GM21576 (cell line): ENCODE results near the gene RSBN1.

ENCODE experiments used
- ATAC-seq: cut with Tn5 transposase; IDR thresholded peaks from one replicate; pipeline ENCODE4 v1.9.1; 2021; ENCODE audit warnings: mild to moderate bottlenecking, moderate library complexity; ENCODE audit not compliant: unreplicated experiment

The RSBN1 gene

DNA sequence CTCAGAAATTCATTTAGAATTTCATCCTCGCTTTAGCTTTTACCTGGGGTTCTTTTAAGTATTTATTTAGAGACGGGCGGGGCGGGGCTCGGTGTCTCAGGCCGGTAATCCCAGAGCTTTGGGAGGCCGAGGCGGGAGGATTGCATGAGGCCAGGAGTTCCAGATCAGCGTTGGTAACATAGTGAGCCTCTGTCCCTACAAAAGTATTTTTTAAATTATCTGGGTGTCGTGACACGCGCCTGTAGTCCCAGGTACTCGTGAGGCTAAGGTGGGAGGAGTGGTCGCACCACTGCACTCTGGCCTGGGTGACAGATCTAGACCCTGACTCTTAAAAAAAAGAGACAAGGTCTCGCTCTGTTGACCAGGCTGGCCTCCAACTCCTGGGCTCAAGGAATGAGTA is 942 bp upstream of the RSBN1 start:
- ATAC-seq = no peak

DNA sequence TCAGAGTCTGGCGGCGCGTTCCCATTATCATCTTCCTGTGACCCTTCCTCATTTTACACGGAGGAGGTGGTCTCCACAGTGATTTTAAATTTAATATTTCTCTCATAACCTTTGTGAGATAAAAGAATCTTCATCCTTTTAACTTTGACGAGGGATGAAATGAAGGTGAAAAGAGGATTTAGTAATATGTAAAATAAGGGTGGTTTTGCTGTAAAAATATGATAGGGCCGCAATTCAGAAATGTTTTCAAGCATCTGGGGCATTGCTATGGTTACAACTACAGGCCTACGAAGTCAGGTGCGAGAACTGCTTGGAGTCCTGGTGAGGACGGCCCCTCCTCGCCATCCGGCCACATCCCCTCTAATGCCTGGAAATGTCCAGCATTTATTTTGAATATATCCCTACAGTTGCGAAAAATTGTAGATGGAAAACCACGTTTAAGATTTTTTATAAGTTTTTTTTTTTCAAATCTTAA is 422 bp upstream of the RSBN1 start:
- no peak for ATAC-seq

DNA sequence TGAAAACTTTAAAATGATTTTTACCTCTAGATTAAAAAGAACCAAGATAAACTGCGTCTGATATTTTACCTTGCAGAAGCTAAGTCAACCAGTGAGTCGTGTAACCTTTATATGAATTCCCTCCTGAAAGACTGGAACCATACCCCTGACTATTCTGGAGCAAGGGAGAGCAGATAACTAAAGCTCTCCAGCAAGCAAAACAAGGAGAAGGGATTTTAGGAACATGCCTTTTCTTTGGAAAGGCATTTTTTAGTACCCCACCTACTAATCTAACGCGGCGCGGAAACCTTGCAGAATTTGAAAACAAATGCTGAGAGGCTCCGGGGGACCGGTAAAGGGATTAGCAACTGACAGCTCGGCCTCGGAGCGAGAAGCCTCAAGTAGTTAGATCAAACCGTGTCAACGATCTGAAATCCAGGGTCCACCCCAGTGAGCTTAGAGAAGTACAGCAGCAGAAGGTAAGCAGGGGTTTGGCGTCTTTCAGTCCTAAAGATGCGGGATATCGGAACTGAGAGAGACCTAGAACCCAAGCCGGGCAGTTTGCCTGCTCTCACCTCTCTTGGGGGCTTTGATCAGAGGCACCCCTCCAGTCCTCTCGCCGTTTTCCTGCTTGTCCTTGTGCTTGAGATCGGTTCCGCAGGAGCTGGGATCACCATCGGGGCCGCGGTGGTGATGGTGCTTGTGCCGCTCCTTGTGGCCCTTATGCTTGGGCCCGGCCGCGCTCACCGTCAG is 954 bp downstream of the RSBN1 start:
- ATAC-seq = peak; percentile 25

DNA sequence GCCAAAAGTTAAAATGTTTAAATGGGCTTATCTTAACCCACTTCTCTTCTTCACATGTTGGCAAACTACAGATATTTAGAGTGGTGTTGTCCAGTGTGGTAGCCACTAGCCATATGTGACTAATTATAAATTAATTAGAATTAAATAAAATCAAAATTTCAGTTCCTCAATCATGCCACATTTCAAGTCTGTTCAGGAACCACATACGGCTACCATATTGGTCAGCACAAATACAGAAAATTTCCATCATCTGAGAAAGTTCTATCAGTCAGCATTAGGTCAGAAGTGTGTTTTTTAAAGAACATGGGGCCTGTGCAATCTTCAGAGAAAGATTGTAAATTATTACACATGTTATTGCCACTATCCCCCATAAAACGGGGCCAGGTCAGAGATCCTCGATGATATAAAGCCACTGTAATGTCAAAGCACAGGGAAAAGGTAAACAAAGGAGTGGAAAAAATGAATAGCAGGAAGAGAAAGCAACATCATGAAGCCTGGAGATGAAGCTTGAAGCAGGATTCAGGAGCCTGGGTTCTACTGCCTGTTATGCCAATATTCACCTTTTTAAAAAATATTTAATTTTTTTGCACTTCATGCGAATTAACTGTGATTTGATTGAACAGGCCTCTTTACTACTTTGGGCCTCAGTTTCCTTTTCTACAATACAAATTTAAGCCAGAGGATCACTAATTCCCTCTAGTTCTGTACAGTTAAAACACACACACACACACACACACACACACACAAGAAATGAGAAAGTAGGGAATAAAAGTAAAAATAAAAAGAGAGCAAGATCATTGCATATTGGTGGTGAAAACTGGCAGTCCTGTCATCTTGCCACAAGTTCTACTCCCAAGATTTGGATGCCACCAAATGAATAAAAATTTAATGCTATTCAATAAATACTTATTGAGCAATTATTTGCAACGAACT is 2.3 kb downstream of the RSBN1 start:
- ATAC-seq = no peak

DNA sequence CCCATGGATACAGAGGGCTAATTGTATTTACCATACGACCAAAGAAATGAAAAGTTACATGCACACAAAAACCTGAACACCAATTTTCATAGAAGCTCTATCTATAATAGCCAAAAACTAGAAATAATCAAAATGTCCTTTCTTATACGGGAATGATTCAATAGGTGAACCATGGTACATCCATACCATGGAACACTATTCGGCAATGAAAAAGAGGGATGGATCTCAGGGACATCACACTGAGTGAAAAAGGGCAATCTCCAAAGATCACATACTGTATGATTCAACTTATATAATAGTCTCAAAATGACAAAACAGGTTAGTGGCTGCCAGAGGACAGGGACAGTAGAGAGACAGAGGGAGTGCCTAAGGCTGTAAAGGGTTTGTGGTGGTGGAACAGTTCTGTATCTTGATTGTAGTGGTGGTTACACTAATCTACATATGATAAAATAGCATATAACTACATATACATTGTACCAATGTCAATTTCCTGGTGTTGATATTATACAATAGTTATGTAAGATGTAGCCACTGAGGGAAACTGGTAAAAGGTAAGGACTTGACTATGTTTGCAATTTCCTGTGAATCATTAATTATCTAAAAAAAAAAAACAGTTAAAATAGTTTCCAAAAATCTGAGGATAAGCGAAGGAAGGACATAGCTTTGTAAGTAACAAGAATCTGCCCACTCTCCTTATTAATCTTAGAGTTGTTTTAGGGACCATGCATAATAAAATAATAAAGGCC is 3.7 kb downstream of the RSBN1 start:
- ATAC-seq = no peak

DNA sequence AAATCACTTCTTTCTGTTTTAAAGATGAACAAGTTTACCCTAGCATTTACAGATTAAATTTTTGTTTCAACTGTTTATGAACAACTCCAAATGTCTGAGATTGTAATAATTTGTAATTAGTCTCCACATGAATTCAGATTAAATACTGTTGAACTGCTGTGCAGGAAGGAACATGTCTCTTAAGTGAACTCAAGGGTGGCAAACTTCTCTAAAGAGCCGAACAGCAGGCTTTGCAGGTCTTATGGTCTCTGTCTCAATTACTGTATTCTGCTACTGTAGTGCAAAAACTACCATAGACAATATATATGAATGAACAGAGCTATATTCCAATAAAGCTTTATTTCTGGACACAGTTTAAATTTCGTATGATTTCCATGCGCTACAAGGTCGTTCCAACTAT is 6.6 kb downstream of the RSBN1 start:
- no peak for ATAC-seq

DNA sequence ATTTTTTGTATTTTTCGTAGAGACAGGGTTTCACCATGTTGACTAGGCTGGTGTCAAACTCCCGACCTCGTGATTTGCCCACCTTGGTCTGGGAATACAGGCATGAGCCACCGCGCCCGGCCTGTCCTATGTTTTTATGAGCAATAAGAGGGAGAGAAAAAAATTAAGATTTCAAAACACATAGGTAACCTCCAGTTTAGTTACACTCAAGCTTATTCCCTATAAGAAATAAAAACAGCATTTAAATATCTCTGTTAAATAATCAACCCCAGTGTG is 7.1 kb downstream of the RSBN1 start:
- no peak for ATAC-seq

DNA sequence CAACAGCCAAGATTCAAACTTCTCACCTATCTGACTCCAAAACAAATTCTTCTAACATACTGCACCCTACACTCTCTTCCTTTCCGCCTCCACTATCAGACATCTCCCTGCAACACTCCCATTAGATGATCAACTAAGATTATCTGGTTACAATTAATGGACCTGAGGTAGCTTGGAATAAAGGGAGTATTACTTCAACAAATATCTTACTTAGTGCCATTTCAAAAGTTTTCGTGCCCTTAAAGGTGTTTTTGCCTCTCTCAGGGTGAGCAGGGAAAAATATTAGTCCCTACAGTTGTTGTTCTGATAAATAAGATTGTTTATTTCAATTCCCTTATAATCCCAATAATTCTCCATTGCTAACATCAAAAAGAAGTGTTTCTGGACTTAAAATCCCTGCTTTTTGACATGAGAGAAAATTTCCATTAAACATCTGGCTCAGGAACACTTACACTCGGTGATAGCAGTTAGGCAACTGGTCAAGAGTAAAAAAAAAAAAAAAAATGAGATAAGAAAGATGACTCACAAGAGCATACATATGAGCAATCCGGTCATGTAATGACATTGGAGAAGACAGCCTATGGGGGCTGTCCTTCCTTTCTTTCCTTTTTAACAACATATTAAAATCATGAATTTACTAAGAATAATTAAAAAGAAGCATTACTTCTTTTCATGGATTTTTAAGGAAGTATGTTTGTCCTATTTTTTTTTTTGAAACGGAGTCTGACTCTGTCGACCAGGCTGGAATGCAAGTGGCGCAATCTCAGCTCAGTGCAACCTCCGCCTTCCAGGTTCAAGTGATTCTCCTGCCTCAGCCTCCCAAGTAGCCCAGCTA is 7.6 kb downstream of the RSBN1 start:
- ATAC-seq = no peak

DNA sequence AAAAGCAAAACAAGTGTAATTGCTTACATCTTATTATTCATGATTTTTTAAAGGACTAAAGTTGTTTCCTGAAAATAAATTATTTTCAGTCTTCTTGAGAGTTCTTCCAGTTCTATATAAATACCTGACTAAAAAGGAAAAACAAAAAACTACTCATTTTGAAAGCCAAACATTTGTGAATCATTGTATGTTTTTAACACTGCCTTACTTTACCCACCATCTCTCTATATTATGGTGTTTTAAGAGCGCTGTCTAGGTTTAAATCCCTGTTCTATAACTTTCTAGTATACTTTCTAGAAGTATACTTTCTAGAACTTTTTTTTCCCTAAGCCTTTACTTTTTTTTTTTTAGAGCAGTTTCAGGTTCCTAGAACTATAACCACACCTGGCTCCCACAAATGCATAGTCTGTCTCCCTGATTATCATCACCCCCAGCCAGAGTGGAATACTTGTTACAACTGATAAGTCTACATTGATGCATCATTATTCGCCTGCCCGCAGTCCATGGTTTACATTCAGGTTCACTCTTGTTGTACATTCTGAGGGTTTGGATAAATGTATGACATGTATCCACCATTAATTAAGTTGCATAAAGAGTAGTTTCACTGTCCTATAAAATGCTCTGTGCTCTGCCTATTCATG is 9.8 kb downstream of the RSBN1 start:
- no peak for ATAC-seq

DNA sequence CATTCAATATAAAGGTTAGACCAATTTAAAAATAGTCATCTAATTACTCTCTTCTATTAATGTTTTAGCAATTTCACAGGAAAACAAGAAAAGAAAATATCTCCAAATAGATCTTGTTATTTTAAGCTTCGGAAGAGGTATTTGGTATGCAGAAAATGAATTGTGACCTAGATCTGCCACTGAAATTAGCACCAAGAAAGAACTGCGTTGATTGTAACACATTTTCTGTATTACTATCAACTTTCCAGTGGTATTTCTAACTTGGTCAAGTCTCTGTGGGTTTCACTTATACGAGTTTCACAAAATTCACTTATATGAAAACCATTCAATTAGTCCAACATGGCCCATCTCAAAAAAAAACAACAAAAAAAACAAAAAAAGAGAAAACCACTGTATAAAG is 11.8 kb downstream of the RSBN1 start:
- ATAC-seq = no peak

DNA sequence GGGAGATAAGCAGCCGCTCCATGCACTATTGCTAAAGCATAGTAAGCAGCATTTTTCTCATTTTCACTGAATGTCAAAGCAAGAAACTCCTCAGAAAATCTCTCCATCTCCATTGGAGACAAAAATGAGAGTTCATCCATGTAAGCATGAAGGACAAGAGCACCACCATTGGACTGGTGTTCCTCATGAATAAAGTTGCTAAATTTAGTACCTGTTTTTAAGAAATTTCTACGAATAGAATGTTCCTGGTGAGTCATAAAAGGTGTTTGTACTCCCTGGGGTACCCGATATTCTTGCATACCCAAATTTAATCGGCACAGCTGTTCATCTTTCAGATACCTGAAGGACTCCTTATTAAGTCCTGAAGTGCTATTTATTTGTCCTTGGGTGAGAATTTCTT is 14.8 kb downstream of the RSBN1 start:
- no peak for ATAC-seq

DNA sequence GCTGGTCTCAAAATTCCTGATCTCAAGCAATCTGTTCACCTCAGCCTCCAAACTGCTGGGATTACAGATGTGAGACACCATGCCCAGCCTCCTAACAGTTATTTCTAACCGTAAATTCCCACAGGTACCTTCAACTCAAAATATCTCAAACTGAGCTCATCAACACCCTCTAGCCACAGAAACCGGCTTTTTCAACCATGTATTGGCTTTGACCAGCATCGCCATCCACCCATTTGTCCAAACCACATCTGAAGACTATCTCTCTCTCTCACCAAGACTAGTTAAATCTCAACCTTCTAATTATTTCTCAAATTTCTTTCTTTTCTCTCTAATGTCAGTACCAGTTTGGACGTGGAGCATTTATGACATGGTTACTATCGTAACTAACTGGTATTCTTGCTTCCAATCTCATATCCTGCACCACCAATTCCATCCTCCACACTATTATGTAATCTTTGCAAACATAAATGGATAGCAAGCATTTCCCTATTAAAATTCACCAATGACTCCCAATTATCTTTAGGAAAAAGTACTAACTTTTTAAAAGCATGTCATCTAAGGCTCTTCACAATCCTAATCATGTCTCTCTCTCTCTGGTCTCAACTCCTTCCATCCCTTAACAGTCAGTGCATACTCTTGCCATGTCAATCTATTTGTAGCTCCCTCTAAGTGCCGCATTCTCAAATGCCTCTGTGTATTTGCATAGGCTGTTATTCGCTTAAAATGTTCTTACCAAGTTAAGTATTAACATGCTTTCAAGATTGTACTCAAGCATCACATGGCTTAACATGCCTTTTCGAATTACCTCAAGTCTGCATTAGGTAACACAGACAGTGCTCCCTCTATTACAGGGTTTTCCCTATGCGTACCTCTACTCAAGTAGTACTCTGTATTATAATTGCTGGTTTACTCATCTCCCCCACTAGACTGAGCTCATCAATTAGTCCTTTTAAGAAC is 18.1 kb downstream of the RSBN1 start:
- no peak for ATAC-seq

DNA sequence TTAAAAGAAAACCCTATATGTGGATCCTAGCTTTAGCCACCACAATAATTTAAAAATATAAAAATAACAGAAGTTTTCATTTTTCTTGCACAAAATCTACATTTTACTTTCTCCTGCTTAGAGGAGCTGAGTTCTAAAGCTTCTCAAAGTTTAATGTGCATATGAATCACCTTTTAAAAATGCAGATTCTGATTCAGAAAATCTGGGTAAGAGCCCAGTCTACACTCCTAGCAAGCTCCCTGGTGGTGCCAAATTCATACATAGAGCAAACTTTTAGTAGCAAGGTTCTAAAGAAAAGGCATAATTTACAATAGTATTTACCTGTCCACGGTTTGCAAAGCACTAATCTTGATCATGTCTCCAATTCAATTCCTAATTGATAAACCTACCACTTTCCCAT is 19.3 kb downstream of the RSBN1 start:
- ATAC-seq = no peak

DNA sequence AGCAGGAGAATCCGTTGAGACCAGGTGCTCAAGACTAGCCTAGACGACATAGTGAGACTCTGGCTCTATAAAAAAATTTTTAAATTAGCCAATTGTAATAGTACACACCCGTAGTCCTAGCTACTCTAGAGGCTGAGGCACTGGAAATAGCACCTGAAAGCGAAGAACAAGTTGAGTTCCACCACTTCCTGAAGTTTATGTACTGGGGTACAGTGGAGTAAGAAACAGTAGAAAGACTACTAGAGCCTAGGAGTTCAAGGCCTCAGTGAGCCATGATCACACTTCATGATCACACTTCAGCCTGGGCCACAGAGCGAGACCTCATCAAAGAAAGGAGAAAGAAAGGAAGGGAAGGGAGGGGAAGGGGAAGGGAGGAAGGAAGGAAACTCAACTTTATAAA is 19.8 kb downstream of the RSBN1 start:
- ATAC-seq = no peak

DNA sequence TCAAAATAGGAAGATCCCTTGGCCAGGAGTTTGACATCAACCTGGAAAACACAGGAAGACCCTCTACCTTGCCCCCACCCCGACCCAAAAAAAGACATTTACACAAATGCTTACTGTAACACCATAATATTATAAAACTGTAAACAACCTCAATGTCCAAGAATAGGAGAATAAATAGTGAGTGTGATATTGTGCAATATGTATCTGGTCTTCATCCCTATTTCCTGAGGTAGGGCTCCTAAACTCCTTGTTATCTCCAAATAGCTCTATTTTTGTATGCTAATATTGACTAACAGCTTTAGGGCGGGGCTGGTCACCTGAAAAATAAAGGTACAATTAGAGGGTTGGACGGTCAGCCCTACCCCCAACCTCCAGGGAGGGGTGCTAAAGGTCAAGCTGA is 23.5 kb downstream of the RSBN1 start:
- no peak for ATAC-seq

DNA sequence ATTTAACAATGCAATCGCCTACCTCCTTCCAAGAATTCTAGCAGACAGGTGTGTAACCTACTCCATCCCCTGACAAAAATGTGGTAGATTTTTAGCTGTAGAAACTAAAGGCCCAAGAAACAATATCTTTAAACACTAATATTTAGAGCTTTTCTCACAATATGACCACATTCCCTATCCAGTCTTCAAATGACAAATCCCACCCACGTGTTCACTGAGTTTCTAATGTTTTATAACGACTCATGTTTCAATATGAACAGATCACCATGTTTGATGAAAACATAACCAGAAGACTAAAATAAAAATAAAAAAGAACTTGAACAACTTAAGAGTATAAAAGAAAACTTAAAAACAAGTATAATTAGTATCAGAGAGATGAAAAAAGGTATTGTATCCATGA is 24.6 kb downstream of the RSBN1 start:
- no peak for ATAC-seq

DNA sequence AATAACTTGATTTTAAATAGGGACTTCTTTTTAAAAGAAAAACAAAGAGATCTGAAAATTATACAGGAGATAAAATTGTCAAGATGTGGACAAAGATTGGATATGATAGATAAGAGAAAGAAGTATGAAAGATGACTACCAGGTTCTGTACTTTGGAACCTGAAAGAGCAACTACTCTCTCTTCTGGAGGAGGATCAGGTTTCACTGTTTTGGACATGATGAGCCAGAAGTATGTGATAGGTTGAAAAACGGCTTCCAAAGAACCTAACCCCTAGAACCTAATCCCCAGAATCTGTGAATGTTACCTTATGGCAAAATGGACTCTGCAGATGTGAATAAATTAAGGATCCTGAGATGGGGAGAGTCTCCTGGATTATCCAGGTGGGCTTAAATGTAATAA is 26.2 kb downstream of the RSBN1 start:
- no peak for ATAC-seq

DNA sequence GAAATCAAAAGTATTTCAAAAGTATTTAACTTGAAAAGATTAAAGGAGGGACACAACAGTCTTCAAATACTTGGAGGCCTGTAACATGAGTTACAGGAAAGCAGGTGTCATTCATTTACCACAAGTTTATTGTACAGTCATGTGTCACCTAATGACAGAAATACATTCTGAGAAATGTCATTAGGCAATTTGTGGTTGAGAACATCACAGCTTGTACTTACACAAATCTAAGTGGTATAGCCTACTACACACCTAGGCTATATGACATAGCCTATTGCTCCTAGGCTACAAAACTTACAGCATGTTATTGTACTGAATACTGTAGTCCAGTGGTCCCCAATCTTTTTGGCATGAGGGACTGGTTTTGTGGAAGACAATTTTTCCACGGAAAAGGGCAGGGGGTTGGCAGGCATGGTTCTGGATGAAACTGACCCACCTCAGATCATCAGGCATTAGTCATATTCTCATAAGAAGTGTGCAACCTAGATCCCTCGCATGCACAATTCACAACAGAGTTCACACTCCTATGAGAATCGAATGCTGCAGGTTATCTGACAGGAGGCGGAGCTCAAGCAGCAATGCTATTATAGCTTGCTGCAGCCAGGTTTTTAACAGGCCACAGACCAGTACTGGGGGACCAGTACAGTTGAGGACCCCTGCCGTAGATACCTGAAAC is 28.0 kb downstream of the RSBN1 start:
- ATAC-seq = peak; percentile 45
